Measurements from ENCODE around the gene PRSS27. TPM values are rescaled to one million over a fixed set of nuclear protein-coding genes. Genes with fewer than 3 reads are reported as not detected.

Gene PRSS27
- total RNA-seq, 1 donor from 2014 or later, result 1.3 TPM

- no peak for FAIRE-seq
- DNase-seq (ENCODE audit: low read depth), result no peak
- TF ChIP-seq CTCF (IDR thresholded peaks at IDR 0.05; ENCODE audit: insufficient read depth, low read length, severe bottlenecking), result no peak
- no peaks in the 10 kb centered on the region for H3K36me3 ChIP-seq (ENCODE audit: control insufficient read depth, insufficient read depth, low read length)
- H3K4me3 ChIP-seq (ENCODE audit: low read depth, low read length), result no peak overlapping the region
- no peaks in the 10 kb centered on the region for H3K27me3 ChIP-seq (ENCODE audit: control insufficient read depth, insufficient read depth, low read length)
Measured at GRCh38 chr16:2715519-2715918, 4.5 kb downstream of the PRSS27 start.

- DNase-seq (ENCODE audit: low read depth), result no peak
- FAIRE-seq, result no peak
- no peak for TF ChIP-seq CTCF (IDR thresholded peaks at IDR 0.05; ENCODE audit: insufficient read depth, low read length, severe bottlenecking)
- H3K4me3 ChIP-seq (ENCODE audit: low read depth, low read length), result no peak overlapping the region
- peaks cover 2% of the 10 kb centered on the region for H3K36me3 ChIP-seq (ENCODE audit: control insufficient read depth, insufficient read depth, low read length)
- H3K27me3 ChIP-seq (ENCODE audit: control insufficient read depth, insufficient read depth, low read length), result no peaks in the 10 kb centered on the region
Measured at GRCh38 chr16:2715064-2715463, 5.0 kb downstream of the PRSS27 start.

GRCh38 chr16:2713985-2714774 is 5.8 kb downstream of the PRSS27 start:
- FAIRE-seq, result no peak

GRCh38 chr16:2713523-2713922 is 6.5 kb downstream of the PRSS27 start:
- no peak for TF ChIP-seq CTCF (IDR thresholded peaks at IDR 0.05; ENCODE audit: insufficient read depth, low read length, severe bottlenecking)
- no peaks in the 10 kb centered on the region for H3K27me3 ChIP-seq (ENCODE audit: control insufficient read depth, insufficient read depth, low read length)
- DNase-seq (ENCODE audit: low read depth) (no peak), FAIRE-seq (no peak)
- H3K4me3 ChIP-seq (ENCODE audit: low read depth, low read length), result no peak overlapping the region
- peaks cover 2% of the 10 kb centered on the region for H3K36me3 ChIP-seq (ENCODE audit: control insufficient read depth, insufficient read depth, low read length)

More at GRCh38 chr16:2713985-2714774, 5.8 kb downstream of the PRSS27 start:
- TF ChIP-seq CTCF (IDR thresholded peaks at IDR 0.05; ENCODE audit: insufficient read depth, low read length, severe bottlenecking), result no peak
- Histone ChIP-seq H3K4me3 (ENCODE audit: low read depth, low read length) (no peak overlapping the region), H3K36me3 (ENCODE audit: control insufficient read depth, insufficient read depth, low read length) (peaks cover 2% of the 10 kb centered on the region), H3K27me3 (ENCODE audit: control insufficient read depth, insufficient read depth, low read length) (no peaks in the 10 kb centered on the region)
- DNase-seq (ENCODE audit: low read depth), result no peak

GRCh38 chr16:2712546-2712945 is 7.5 kb downstream of the PRSS27 start:
- no peak overlapping the region for H3K4me3 ChIP-seq (ENCODE audit: low read depth, low read length)
- no peak for DNase-seq (ENCODE audit: low read depth)
- no peaks in the 10 kb centered on the region for H3K27me3 ChIP-seq (ENCODE audit: control insufficient read depth, insufficient read depth, low read length)
- no peak for FAIRE-seq
- peaks cover 5% of the 10 kb centered on the region for H3K36me3 ChIP-seq (ENCODE audit: control insufficient read depth, insufficient read depth, low read length)
- no peak for TF ChIP-seq CTCF (IDR thresholded peaks at IDR 0.05; ENCODE audit: insufficient read depth, low read length, severe bottlenecking)

- FAIRE-seq, result no peak
- Histone ChIP-seq H3K27me3 (ENCODE audit: control insufficient read depth, insufficient read depth, low read length) (no peaks in the 10 kb centered on the region), H3K4me3 (ENCODE audit: low read depth, low read length) (no peak overlapping the region), H3K36me3 (ENCODE audit: control insufficient read depth, insufficient read depth, low read length) (peaks cover 9% of the 10 kb centered on the region)
- TF ChIP-seq CTCF (IDR thresholded peaks at IDR 0.05; ENCODE audit: insufficient read depth, low read length, severe bottlenecking), result no peak
- no peak for DNase-seq (ENCODE audit: low read depth)
Measured at GRCh38 chr16:2712063-2712441, 8.0 kb downstream of the PRSS27 start.
